Measurements from ENCODE around the gene TIMP4.

The TIMP4 gene

DNA sequence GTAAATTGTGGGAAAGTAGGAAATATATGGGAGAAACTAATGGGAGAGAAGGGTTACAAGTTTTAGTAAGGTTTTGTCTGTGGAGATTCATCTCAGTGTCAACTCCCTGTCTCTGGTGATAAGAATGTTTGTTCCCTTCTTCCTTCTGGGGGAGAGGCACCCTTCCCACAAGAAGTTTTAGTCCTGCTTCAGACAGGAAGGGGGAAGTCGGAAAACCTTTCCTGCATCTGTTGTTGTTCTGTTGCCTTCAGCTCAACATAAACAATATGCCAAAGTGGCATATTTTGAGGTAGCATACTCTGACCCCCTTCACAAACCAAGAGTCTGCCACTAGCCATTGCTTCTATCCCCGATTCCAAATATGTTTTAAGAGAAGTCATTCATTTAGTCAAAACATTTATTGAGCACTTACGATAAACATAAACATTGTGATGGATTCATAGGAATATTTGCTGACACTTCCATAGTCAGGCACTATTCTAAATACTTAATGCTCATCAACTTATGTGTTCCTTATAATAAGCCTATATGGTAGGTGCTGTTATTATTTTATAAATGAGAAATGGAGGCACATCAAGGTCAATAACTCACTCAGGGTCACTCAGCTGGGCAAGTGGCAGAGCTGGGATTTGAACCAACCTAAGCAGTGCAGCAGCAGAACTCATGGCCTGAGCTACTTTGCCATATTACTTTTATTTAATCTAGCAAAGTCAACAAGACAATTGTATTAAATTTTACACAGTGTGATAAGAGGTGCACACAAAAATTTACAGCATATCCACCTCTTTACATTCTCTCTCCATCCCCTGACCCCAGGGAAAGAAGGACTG, 34.2 kb upstream of the TIMP4 start:
- TF ChIP-seq CEBPB (IDR thresholded peaks at IDR 0.05) (no peak), EP300 (IDR thresholded peaks at IDR 0.05; ENCODE audit: borderline replicate concordance) (no peak; the same call in 1 of the 2 replicates), TAF1 (IDR thresholded peaks at IDR 0.05; ENCODE audit: low read depth) (no peak), TEAD4 (IDR thresholded peaks at IDR 0.05) (no peak), MAX (IDR thresholded peaks at IDR 0.05) (no peak), YY1 (IDR thresholded peaks at IDR 0.05; ENCODE audit: low read depth) (no peak), NFIC (IDR thresholded peaks at IDR 0.05) (no peak), USF1 (IDR thresholded peaks at IDR 0.05) (no peak), CREB1 (IDR thresholded peaks at IDR 0.05; ENCODE audit: low read depth) (no peak), TCF12 (IDR thresholded peaks at IDR 0.05; ENCODE audit: low read depth) (no peak), RAD21 (IDR thresholded peaks at IDR 0.05; ENCODE audit: low read depth) (no peak)
- TF ChIP-seq, protein P1, sequence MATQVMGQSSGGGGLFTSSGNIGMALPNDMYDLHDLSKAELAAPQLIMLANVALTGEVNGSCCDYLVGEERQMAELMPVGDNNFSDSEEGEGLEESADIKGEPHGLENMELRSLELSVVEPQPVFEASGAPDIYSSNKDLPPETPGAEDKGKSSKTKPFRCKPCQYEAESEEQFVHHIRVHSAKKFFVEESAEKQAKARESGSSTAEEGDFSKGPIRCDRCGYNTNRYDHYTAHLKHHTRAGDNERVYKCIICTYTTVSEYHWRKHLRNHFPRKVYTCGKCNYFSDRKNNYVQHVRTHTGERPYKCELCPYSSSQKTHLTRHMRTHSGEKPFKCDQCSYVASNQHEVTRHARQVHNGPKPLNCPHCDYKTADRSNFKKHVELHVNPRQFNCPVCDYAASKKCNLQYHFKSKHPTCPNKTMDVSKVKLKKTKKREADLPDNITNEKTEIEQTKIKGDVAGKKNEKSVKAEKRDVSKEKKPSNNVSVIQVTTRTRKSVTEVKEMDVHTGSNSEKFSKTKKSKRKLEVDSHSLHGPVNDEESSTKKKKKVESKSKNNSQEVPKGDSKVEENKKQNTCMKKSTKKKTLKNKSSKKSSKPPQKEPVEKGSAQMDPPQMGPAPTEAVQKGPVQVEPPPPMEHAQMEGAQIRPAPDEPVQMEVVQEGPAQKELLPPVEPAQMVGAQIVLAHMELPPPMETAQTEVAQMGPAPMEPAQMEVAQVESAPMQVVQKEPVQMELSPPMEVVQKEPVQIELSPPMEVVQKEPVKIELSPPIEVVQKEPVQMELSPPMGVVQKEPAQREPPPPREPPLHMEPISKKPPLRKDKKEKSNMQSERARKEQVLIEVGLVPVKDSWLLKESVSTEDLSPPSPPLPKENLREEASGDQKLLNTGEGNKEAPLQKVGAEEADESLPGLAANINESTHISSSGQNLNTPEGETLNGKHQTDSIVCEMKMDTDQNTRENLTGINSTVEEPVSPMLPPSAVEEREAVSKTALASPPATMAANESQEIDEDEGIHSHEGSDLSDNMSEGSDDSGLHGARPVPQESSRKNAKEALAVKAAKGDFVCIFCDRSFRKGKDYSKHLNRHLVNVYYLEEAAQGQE (IDR thresholded peaks at IDR 0.05; ENCODE audit: low read depth) = no peak

GRCh38 chr3:12192173-12192572, 33.5 kb upstream of the TIMP4 start:
- TF ChIP-seq NFIC (IDR thresholded peaks at IDR 0.05) (no peak), USF1 (IDR thresholded peaks at IDR 0.05) (no peak), TCF12 (IDR thresholded peaks at IDR 0.05; ENCODE audit: low read depth) (no peak), EP300 (IDR thresholded peaks at IDR 0.05; ENCODE audit: borderline replicate concordance) (no peak), FOXM1 (IDR thresholded peaks at IDR 0.05; ENCODE audit: borderline replicate concordance, low read depth) (no peak), EGR1 (IDR thresholded peaks at IDR 0.05) (no peak), CEBPB (IDR thresholded peaks at IDR 0.05) (no peak), TEAD4 (IDR thresholded peaks at IDR 0.05) (no peak), YY1 (IDR thresholded peaks at IDR 0.05; ENCODE audit: low read depth) (no peak), TAF1 (IDR thresholded peaks at IDR 0.05; ENCODE audit: low read depth) (no peak), CREB1 (IDR thresholded peaks at IDR 0.05; ENCODE audit: low read depth) (no peak), RAD21 (IDR thresholded peaks at IDR 0.05; ENCODE audit: low read depth) (no peak), MAX (IDR thresholded peaks at IDR 0.05) (no peak), ZBTB7A (IDR thresholded peaks at IDR 0.05; ENCODE audit: low read depth) (no peak)
- TF ChIP-seq, protein P1 (IDR thresholded peaks at IDR 0.05; ENCODE audit: low read depth) = no peak

GRCh38 chr3:12191559-12191958, 32.8 kb upstream of the TIMP4 start:
- TF ChIP-seq RAD21 (IDR thresholded peaks at IDR 0.05; ENCODE audit: low read depth) (no peak), MAX (IDR thresholded peaks at IDR 0.05) (no peak), YY1 (IDR thresholded peaks at IDR 0.05; ENCODE audit: low read depth) (no peak), TAF1 (IDR thresholded peaks at IDR 0.05; ENCODE audit: low read depth) (no peak), CEBPB (IDR thresholded peaks at IDR 0.05) (no peak), CREB1 (IDR thresholded peaks at IDR 0.05; ENCODE audit: low read depth) (no peak), USF1 (IDR thresholded peaks at IDR 0.05) (no peak), TEAD4 (IDR thresholded peaks at IDR 0.05) (no peak)

DNA sequence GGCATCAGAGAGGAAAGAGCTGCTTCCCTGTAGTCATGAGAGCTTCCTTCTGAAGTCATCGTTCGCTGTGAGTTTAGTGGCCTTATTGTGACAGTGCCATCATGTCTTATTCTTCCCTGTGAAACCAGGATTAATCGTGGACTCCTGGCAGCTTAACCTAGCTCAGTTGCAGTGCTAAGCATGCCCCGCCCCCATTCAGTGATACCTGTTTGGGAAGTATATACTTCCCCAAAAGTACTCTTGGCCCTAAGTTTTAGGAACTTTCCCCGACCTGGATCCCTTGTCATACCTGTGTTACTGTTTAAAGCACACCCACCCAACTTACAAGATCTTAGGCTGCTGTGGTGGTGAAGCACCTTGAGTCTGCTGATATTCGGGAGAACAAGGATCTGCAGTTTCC, 32.1 kb upstream of the TIMP4 start:
- TF ChIP-seq TCF12 (IDR thresholded peaks at IDR 0.05; ENCODE audit: low read depth) (no peak), YY1 (IDR thresholded peaks at IDR 0.05; ENCODE audit: low read depth) (no peak), TAF1 (IDR thresholded peaks at IDR 0.05; ENCODE audit: low read depth) (no peak), FOXM1 (IDR thresholded peaks at IDR 0.05; ENCODE audit: borderline replicate concordance, low read depth) (no peak), NFIC (IDR thresholded peaks at IDR 0.05) (no peak), EP300 (IDR thresholded peaks at IDR 0.05; ENCODE audit: borderline replicate concordance) (no peak), TEAD4 (IDR thresholded peaks at IDR 0.05) (no peak), CREB1 (IDR thresholded peaks at IDR 0.05; ENCODE audit: low read depth) (no peak), MAX (IDR thresholded peaks at IDR 0.05) (no peak), CEBPB (IDR thresholded peaks at IDR 0.05) (no peak), EGR1 (IDR thresholded peaks at IDR 0.05) (no peak), USF1 (IDR thresholded peaks at IDR 0.05) (no peak), RAD21 (IDR thresholded peaks at IDR 0.05; ENCODE audit: low read depth) (no peak), ZBTB7A (IDR thresholded peaks at IDR 0.05; ENCODE audit: low read depth) (no peak)
- TF ChIP-seq, protein P1 (IDR thresholded peaks at IDR 0.05; ENCODE audit: low read depth) = no peak

Measured in Ishikawa (cell line).